IMR-90 (cell line): ENCODE measurements around the gene SAMD4B.

ENCODE experiments used
- CTCF ChIP-seq: conservative IDR thresholded peaks from 2 replicates; pipeline ENCODE4 v1.5.1; 2012; ENCODE audit warnings: mild to moderate bottlenecking, low read depth, low read length, improper control_type of control experiment
- FOS ChIP-seq: fragments of 150-350 bp; IDR thresholded peaks from 2 replicates; pipeline ENCODE4 v1.6.1; 2016; ENCODE audit warnings: low read depth, low read length
- POLR2A ChIP-seq: IDR thresholded peaks from 2 replicates; pipeline ENCODE4 v1.6.1; 2012; ENCODE audit warnings: mild to moderate bottlenecking, low read depth, low read length
- SMC3 ChIP-seq: fragments of 150-350 bp; IDR thresholded peaks from 2 replicates; pipeline ENCODE4 v1.6.1; 2016; ENCODE audit warnings: low read depth, mild to moderate bottlenecking, antibody characterized with exemption, low read length, moderate library complexity

DNA sequence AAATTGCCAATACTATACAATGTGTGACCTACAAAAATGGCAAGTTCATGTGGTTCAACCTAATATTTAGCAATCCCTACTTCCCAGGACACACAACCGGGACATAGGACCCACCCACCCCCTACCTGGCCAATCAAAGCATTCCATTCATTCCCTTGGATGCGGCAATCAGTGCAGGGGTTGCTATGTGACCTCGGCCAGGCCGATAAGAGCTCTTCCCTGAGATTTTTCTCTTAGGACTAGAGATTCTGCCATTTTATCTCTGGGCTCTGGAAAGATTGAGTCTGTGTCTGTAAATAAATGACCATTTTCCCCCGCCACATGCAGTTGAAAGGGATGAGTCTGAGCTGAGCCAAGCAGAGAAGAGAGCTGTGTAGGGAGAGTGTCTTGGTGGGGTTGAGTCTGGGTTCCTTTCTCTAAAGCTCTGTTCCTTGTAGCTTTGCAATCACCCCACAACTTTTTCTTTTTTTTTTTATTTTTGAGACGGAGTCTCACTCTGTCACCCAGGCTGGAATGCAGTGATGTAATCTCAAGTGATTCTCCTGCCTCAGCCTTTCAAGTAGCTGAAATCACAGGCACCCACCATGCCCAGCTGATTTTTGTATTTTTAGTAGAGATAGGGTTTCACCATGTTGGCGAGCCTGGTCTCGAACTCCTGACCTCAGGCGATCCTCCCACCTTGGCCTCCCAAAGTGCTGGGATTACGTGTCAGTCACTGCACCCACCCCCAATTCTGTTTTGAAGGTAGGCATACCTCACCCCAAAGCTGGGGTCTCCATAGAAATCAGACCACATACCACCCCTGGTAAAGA is 38.6 kb upstream of the SAMD4B start:
- TF ChIP-seq CTCF (no peak), POLR2A (no peak), SMC3 (no peak), FOS (no peak)
